HL-60 (cell line): ENCODE data around the gene COA4.

Source experiments
- POLR2AphosphoS5 ChIP-seq: IDR thresholded peaks from 2 replicates; pipeline ENCODE4 v1.6.1; 2012; ENCODE audit warnings: low read depth
- REST ChIP-seq: IDR thresholded peaks from 2 replicates; pipeline ENCODE4 v1.6.1; 2012; ENCODE audit warnings: low read depth; ENCODE audit not compliant: insufficient replicate concordance
- SPI1 ChIP-seq: IDR thresholded peaks from 2 replicates; pipeline ENCODE4 v1.6.1; 2012; ENCODE audit warnings: low read depth, mild to moderate bottlenecking, borderline replicate concordance
- TF ChIP-seq, protein P1 (sequence below): IDR thresholded peaks from one replicate; pipeline ENCODE4 v1.5.1; 2011; ENCODE audit warnings: low read length, control low read depth, inconsistent platforms; ENCODE audit not compliant: insufficient read depth

- TF ChIP-seq, protein P1, sequence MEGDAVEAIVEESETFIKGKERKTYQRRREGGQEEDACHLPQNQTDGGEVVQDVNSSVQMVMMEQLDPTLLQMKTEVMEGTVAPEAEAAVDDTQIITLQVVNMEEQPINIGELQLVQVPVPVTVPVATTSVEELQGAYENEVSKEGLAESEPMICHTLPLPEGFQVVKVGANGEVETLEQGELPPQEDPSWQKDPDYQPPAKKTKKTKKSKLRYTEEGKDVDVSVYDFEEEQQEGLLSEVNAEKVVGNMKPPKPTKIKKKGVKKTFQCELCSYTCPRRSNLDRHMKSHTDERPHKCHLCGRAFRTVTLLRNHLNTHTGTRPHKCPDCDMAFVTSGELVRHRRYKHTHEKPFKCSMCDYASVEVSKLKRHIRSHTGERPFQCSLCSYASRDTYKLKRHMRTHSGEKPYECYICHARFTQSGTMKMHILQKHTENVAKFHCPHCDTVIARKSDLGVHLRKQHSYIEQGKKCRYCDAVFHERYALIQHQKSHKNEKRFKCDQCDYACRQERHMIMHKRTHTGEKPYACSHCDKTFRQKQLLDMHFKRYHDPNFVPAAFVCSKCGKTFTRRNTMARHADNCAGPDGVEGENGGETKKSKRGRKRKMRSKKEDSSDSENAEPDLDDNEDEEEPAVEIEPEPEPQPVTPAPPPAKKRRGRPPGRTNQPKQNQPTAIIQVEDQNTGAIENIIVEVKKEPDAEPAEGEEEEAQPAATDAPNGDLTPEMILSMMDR: no peak
- TF ChIP-seq REST (no peak), POLR2AphosphoS5 (no peak), SPI1 (no peak)
Observed at GRCh38 chr11:73907191-73907590, 30.5 kb upstream of the COA4 start.
